IMR-90 (cell line): ENCODE data around the gene HNRNPH3. TPM values are rescaled to one million over a fixed set of nuclear protein-coding genes. Genes with fewer than 3 reads are reported as not detected.

Source experiments
- BHLHE40 ChIP-seq: fragments of 150-350 bp; IDR thresholded peaks from 2 replicates; pipeline ENCODE4 v1.6.1; 2016; ENCODE audit warnings: mild to moderate bottlenecking, low read depth, low read length
- polyA plus RNA-seq, 3 experiments: library from polyadenylated mRNA; depleted of rRNA; stranded (reverse); fragments of >200 nt; gene quantifications; 2 replicates each; pipeline ENCODE4 v1.2.3, GENCODE V29; 2012; ENCODE audit warnings: low replicate concordance in 1 of 3
- total RNA-seq: library from RNA; depleted of rRNA; stranded (reverse); fragments of >200 nt; gene quantifications from 2 replicates; pipeline ENCODE4 v1.2.3, GENCODE V29; 2012
- TF ChIP-seq, protein P1 (sequence below): conservative IDR thresholded peaks from 2 replicates; pipeline ENCODE4 v1.5.1; 2012; ENCODE audit warnings: mild to moderate bottlenecking, low read depth, low read length, improper control_type of control experiment

Gene HNRNPH3
- total and polyA plus RNA-seq, 2 of the 4 experiments (the other 2 are of a cell fraction): 10.6 to 142 TPM

DNA sequence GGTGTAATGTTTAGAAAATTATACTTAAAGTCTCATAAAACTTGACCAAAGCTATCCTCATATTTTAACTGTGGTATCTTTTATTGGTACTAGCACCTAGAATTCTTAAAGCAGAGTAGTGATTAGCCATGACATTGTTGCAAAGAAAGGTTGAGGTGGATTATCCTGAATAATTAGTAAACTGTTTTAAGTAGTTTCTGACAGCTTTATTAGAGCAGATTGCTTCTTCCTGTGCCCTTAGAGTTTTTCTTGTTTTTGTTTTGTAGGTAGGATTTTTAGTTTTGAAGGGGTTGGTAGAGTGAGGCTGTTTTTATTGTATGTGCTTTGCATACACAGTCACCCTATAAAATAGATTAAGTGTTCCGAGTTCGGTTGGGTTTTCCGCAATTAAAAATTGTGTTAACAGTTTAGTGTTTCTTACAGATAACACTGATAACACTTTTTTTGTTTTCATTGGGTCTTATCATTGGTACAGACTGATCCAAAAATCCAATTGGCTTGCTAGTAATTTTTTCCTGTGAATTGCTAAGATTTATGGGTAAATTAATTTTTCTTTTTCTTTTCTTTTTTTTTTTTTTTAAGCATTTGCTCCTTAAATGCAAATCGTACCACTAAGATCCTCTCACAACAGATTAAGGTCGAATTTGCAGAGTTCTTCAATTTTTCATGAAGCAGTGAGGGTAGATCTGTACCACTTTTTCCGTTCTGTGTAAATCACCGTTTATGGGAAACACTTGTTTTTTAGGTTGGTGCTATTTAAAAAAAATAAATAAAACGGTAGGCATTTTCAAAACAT lies 3.0 kb downstream of the HNRNPH3 start (continued):
- TF ChIP-seq, protein P1, sequence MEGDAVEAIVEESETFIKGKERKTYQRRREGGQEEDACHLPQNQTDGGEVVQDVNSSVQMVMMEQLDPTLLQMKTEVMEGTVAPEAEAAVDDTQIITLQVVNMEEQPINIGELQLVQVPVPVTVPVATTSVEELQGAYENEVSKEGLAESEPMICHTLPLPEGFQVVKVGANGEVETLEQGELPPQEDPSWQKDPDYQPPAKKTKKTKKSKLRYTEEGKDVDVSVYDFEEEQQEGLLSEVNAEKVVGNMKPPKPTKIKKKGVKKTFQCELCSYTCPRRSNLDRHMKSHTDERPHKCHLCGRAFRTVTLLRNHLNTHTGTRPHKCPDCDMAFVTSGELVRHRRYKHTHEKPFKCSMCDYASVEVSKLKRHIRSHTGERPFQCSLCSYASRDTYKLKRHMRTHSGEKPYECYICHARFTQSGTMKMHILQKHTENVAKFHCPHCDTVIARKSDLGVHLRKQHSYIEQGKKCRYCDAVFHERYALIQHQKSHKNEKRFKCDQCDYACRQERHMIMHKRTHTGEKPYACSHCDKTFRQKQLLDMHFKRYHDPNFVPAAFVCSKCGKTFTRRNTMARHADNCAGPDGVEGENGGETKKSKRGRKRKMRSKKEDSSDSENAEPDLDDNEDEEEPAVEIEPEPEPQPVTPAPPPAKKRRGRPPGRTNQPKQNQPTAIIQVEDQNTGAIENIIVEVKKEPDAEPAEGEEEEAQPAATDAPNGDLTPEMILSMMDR: no peak
- no peak for TF ChIP-seq BHLHE40
